BJ (cell line): ENCODE data around the gene KLHDC4. TPM values are rescaled to one million over a fixed set of nuclear protein-coding genes. Genes with fewer than 3 reads are reported as not detected.
A peak's percentile ranks its signal among the peaks of the same experiment; 100 is the strongest.
"Not testable (repeated sequence)": the region's sequence is repeated elsewhere in the genome, so short reads cannot be mapped to it uniquely, and the experiment has no call there.

Source experiments
- CTCF ChIA-PET: fragments of 350-600 bp; formaldehyde crosslinking; extraction: SDS; loops from one replicate; lab custom pipeline; 2021; ENCODE audit warnings: antibody characterized with exemption, inconsistent platforms; lab: Yijun Ruan, JAX
- POLR2A ChIA-PET: fragments of 300-600 bp; sonication (Branson Sonifier 250); formaldehyde crosslinking; extraction: SDS; loops from one replicate; lab custom pipeline; 2021; ENCODE audit warnings: antibody characterized with exemption; lab: Charles Lee
- DNase-seq: peaks from one replicate; pipeline ENCODE4 v3.0.0-alpha.2; 2011; ENCODE audit warnings: low read depth
- H3K27me3 ChIP-seq: 2 replicates; pipeline ENCODE4 v1.6.0; 2011; ENCODE audit warnings: low read length; ENCODE audit not compliant: control insufficient read depth, insufficient read depth
- H3K36me3 ChIP-seq: 2 replicates; pipeline ENCODE4 v1.5.1; 2011; ENCODE audit warnings: low read length; ENCODE audit not compliant: control insufficient read depth, insufficient read depth
- H3K4me3 ChIP-seq: 2 replicates; pipeline ENCODE4 v1.5.1; 2011; ENCODE audit warnings: low read depth, mild to moderate bottlenecking, control low read depth, low read length
- CTCF ChIP-seq: IDR thresholded peaks from 2 replicates; pipeline ENCODE4 v1.5.1; 2011; ENCODE audit warnings: low read depth, mild to moderate bottlenecking, control low read depth, inconsistent platforms, low read length, moderate library complexity; ENCODE audit not compliant: insufficient read depth
- polyA minus RNA-seq: library from RNA; depleted of rRNA, polyadenylated mRNA; stranded (reverse); fragments of >200 nt; gene quantifications from 2 replicates; pipeline ENCODE4 v1.2.3, GENCODE V29; 2011; rRNA and poly(A)+ RNA removed
- polyA plus RNA-seq: library from polyadenylated mRNA; depleted of rRNA; stranded (reverse); fragments of >200 nt; gene quantifications from 2 replicates; pipeline ENCODE4 v1.2.3, GENCODE V29; 2011; rRNA removed

Gene KLHDC4
- polyA plus RNA-seq: 12.3 and 16.1 TPM in 2 replicates
- 10.3 and 17.1 TPM in 2 replicates for polyA minus RNA-seq

DNA sequence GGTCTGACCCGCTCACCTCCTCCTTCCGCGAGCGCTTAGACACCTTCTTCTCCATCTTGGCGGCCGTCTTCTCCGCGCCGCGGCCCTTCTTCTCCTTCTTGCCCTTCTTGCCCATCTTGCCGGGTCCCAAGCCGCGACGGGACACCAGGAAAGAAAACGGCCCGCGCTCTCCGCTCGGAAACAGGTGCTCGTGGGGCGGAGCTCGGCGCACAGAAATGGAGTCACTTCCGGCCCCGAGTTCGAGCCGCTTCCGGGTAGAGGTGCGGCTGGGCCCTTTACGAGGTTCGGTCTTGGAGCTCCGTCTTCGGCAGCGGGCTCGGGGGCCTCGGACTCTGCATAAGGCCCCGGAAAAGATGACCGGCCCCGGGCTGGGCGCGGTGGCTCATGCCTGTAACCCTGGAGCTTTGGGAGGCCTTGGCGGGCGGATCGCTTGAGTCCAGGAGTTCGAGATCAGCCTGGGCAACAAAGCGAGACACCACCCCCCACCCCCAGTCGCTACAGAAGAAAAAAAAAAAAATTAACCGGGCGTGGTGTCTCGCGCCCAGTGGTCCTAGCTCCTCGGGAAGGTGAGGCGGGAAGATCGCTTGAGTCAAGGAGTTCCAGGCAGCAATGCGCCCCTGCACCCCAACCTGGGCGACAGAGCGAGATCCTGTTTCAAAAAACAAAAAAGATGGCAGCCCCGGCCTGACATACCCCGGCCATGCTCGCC lies at the start of gene KLHDC4:
KLHDC4 (minus strand) TSS at position 211 of the 709 bp plus-strand sequence; CDS start at position 115, 96 bp downstream.
- H3K27me3 ChIP-seq: no peaks in the 10 kb centered on the region
- POLR2A ChIA-PET: interaction anchor here (1.0 kb wide), 1 partner anchor 301 kb away, joined by 3 read pairs; no protein-coding TSS in a partner anchor
- H3K36me3 ChIP-seq: peaks cover 5% of the 10 kb centered on the region
- no peak for TF ChIP-seq CTCF
- CTCF ChIA-PET: interaction anchor here (0.6 to 2.5 kb wide), 6 partner anchors 11 to 768 kb away, joined by 3 to 16 read pairs (median 4); no protein-coding TSS in a partner anchor
- DNase-seq: peak; percentile 31
- peak within 1 kb of the TSS; percentile 95 for H3K4me3 ChIP-seq

DNA sequence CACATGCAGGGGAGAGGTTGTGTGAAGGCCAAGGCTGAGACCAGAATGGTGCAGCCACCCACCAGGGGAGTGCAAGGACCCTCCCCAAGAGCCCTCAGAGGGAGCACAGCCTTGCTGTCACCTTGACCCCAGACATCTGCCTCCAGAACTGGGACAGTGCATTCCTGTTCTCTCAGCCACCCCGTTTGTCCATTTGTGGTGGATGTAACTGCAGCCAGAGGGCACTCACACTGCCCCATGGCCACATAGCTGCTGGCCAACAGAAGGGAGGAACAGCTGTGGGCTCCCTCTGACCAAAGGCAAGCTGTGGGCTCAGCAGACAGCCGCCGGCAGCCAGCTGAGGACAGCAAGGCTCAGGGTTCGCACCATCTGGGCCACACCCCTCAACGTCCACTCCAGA lies 49.8 kb upstream of the KLHDC4 start:
- TF ChIP-seq CTCF: no peak
- POLR2A ChIA-PET: no interaction called here
- H3K27me3 ChIP-seq: peaks cover 1% of the 10 kb centered on the region; the same call in 1 of the 2 replicates
- CTCF ChIA-PET: interaction anchor here (1.4 kb wide), 2 partner anchors 34 to 36 kb away, joined by 4 to 6 read pairs; no protein-coding TSS in a partner anchor
- H3K36me3 ChIP-seq: no peaks in the 10 kb centered on the region
- DNase-seq: no peak
- no peak overlapping the region for H3K4me3 ChIP-seq

- no peak overlapping the region for H3K4me3 ChIP-seq
- CTCF ChIA-PET: no interaction called here
- H3K36me3 ChIP-seq: no peaks in the 10 kb centered on the region
- H3K27me3 ChIP-seq: peaks cover 1% of the 10 kb centered on the region; the same call in 1 of the 2 replicates
- DNase-seq: no peak
- no peak for TF ChIP-seq CTCF
- POLR2A ChIA-PET: no interaction called here
Observed at GRCh38 chr16:87812200-87812656, 46.4 kb upstream of the KLHDC4 start.

GRCh38 chr16:87811454-87811853 lies 45.7 kb upstream of the KLHDC4 start:
- CTCF ChIA-PET: interaction anchor here (1.7 kb wide), 1 partner anchor 38 kb away, joined by 5 read pairs; no protein-coding TSS in a partner anchor
- DNase-seq, H3K27me3 ChIP-seq, H3K4me3 ChIP-seq, POLR2A ChIA-PET, H3K36me3 ChIP-seq: not testable (repeated sequence)

GRCh38 chr16:87809150-87809902 lies 43.5 kb upstream of the KLHDC4 start:
- DNase-seq: no peak
- H3K4me3 ChIP-seq: no peak overlapping the region
- no peaks in the 10 kb centered on the region for H3K36me3 ChIP-seq
- no peak for TF ChIP-seq CTCF
- ChIA-PET POLR2A (no interaction called here), CTCF (no interaction called here)
- H3K27me3 ChIP-seq: peaks cover 1% of the 10 kb centered on the region; the same call in 1 of the 2 replicates
